ENCODE results near the gene UNKL. TPM values are rescaled to one million over a fixed set of nuclear protein-coding genes. Genes with fewer than 3 reads are reported as not detected.

Gene UNKL
- total RNA-seq, 1 donor from 2014 or later, result 14.5 TPM

- no peak for DNase-seq (ENCODE audit: low spot score)
Measured at GRCh38 chr16:1407753-1408152, 6.8 kb downstream of the UNKL start.

- DNase-seq (ENCODE audit: low spot score), result no peak
Measured at GRCh38 chr16:1403733-1404132, 10.8 kb downstream of the UNKL start.

GRCh38 chr16:1403036-1403435, 11.5 kb downstream of the UNKL start:
- no peak for DNase-seq (ENCODE audit: low spot score)

- DNase-seq (ENCODE audit: low spot score), result no peak
Measured at GRCh38 chr16:1401758-1402154, 12.7 kb downstream of the UNKL start.

GRCh38 chr16:1401061-1401757, 13.3 kb downstream of the UNKL start:
- no peak for DNase-seq (ENCODE audit: low spot score)

GRCh38 chr16:1398826-1399581, 15.5 kb downstream of the UNKL start:
- no peak for DNase-seq (ENCODE audit: low spot score)

GRCh38 chr16:1398351-1398750, 16.2 kb downstream of the UNKL start:
- DNase-seq (ENCODE audit: low spot score), result no peak

DNA sequence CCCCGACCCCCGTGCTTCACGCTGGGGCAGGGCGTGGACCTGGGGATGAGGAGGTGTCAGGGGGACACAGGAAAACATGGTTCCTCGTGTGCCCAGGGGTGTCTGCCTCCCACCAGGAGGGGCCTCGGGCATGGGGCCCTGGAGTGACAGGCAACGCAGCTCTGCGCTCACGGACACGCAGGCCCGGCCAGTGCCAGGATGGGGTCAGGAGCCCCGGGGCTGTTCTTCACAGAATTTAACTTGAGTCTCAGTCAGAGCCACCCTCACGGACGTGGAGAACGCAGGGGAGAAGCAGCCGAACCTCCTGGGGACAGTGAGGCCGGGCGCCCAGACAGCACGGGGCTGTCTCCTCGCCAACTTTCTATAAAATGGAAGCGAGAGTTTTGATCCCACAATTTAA, 16.7 kb downstream of the UNKL start:
- no peak for DNase-seq (ENCODE audit: low spot score)

- DNase-seq (ENCODE audit: low spot score), result no peak
Measured at GRCh38 chr16:1395444-1396031, 19.0 kb downstream of the UNKL start.

GRCh38 chr16:1394367-1394951, 20.0 kb downstream of the UNKL start:
- no peak for DNase-seq (ENCODE audit: low spot score)

DNA sequence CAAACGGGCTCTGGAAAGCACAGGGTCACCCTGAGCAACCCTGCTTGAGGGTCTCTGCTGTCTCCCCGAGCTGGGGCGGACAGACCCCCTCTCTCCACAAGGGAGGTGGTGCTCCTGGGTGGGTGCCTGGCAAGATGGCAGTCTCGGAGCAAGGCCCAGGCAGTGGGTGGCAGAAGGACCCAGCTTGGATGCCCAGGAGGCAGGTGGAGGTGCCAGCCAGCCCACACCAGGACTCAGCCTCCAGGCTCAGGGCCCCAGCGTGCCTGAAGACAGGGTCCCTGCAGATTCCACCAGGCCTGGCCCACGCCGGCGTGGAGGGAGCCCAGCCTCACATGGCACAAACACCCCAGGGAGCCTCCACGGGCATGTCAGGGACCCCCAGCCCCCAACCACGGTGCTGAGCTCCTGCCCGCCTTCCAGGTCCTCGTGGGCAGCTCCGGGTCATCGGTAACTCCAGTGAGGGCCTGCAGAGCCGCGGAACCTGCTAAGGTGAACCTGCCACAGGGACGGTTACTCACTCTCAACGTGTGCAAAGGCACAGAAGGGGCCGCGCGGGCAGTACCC, 20.8 kb downstream of the UNKL start:
- DNase-seq (ENCODE audit: low spot score), result no peak

- no peak for DNase-seq (ENCODE audit: low spot score)
Measured at GRCh38 chr16:1392826-1393225, 21.7 kb downstream of the UNKL start.

- no peak for DNase-seq (ENCODE audit: low spot score)
Measured at GRCh38 chr16:1390239-1390779, 24.2 kb downstream of the UNKL start.

GRCh38 chr16:1389762-1390161, 24.7 kb downstream of the UNKL start:
- no peak for DNase-seq (ENCODE audit: low spot score)

DNA sequence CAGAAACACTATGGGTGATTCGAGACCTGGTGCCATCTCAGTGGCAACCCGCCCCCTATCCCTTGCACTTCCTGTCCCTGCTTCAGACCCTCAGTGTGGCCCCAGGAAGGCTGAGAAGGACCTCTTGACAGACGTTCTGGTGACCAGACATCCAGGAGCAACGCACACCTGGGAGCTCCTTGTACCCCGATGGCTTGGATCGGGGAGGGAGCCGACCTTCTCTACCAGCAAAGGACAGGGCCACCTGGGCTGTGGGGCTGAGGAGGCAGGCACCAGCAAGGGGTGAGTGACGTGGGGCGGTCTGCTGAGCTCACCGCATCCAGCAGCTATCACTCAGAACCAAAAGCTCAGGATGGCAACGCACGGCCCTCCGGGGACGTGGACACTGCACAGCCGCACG, 27.2 kb downstream of the UNKL start:
- DNase-seq (ENCODE audit: low spot score), result no peak

DNA sequence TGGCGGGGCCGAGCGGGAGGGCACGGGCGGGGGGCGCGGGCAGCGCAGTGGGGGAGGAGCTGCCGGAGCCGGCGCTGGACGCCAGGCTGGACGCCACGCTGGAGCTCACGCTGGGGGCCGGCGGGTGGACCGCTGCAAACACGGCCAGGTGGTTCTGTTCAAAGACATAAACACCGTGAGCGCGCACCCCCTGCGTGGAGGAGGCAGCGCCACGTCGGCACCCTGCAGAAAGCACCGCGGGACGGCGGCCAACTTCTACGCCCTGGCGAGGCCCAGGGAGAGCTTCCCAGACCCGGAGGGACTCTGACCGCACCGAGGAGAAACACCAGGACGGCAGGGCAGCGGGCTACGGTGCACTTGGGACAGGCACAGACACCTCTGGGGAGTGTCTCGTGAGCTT, 29.3 kb downstream of the UNKL start:
- no peak for DNase-seq (ENCODE audit: low spot score)

- DNase-seq (ENCODE audit: low spot score), result no peak
Measured at GRCh38 chr16:1383556-1383955, 30.9 kb downstream of the UNKL start.

DNA sequence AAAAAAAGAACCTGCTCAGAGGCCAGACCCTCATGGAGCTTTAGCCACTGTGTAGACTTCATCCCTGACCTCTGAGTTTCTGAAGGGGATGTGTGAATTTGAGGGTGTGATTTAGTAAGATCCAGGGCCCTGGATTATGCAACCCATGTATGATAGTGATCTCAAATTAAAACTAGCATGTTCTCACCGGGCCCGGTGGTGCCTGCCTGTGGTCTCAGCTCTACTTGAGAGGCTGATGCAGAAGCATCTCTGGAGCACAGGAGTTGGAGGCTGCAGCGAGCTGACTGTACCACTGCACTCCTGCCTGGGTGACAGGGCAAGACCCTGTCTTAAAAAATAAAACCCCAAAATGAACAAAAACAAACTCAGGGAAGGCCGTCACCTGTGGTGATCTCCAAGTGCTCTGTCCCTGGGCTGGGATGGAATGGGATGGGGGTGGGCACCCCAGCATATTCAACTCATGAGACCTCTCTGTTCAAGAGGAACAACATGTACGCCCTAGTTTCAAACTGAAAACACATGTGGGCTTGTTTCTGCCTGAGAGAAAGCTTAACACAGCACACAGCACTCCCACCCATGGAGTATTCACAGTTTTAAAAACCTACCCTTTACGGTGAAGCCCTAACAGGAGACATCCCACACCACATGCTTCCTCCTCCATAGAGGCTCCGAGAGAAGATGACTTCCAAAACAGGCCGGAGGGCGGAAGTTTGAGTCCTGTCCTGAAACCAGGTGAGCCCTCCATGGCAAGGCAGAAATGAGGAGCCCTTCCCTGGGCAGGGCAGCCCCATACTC, 32.7 kb downstream of the UNKL start:
- DNase-seq (ENCODE audit: low spot score), result no peak

- DNase-seq (ENCODE audit: low spot score), result no peak
Measured at GRCh38 chr16:1380195-1380594, 34.3 kb downstream of the UNKL start.

DNA sequence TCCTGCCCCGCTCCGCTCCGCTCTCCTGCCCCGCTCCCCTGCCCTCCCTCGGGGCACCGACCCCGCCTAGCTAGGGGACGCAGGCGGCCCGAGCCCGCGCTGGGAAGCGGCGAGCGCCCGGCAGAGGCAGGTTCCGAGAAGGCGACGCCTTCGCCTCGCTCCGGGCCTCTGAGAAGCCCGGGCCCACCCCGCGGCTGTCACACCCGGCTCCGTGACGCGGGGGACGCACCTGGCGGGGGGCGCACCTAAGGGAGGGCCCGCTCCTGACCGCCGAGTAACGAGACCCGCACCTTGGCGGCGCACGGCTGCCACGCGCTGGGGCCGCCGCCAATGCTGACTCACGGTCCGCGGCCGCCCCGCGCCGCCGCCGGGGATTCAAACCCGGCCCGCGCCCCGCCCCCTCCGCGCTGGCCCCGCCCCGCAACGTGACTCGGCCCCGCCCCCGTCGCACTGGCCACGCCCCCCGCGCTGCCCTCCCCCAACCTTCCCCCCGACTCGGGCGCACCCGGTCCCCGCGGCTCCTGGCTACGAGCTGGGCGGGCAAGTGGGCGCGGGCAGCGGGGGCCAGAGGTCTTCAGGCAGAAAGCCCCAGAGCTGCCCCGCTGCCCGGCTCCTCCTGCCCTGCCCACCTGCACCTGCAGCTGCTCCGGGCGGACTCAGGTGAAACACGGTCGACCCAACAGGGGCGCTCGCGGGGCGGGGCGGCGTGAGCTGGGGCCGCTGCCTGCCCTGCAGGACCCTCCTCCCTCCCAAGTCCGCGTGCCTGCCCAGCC, 35.0 kb downstream of the UNKL start:
- DNase-seq (ENCODE audit: low spot score), result no peak

Data from mesenteric fat pad (tissue), 1 donor.